GM20000 (cell line): ENCODE data around the gene KLF13.

Experiments used
- DNase-seq: peaks from one replicate; pipeline ENCODE4 v3.0.0; 2012; ENCODE audit warnings: low spot score
- CTCF ChIP-seq: IDR thresholded peaks from 2 replicates; pipeline ENCODE4 v1.5.1; 2012; ENCODE audit warnings: mild to moderate bottlenecking, control low read depth; ENCODE audit errors: extremely low read depth, missing control alignments

The KLF13 gene

GRCh38 chr15:31345606-31346366 is 19.2 kb downstream of the KLF13 start:
- peak; percentile 29 for DNase-seq

GRCh38 chr15:31346367-31347066 is 19.9 kb downstream of the KLF13 start:
- DNase-seq = peak; percentile 55
- TF ChIP-seq CTCF = no peak

More at GRCh38 chr15:31345606-31346366, 19.2 kb downstream of the KLF13 start:
- TF ChIP-seq CTCF = no peak

GRCh38 chr15:31347067-31347975 is 20.7 kb downstream of the KLF13 start:
- TF ChIP-seq CTCF = no peak
- no peak for DNase-seq

GRCh38 chr15:31347981-31348803 is 21.6 kb downstream of the KLF13 start:
- no peak for DNase-seq
- no peak for TF ChIP-seq CTCF

- DNase-seq = no peak
- TF ChIP-seq CTCF = no peak
Measured at GRCh38 chr15:31349233-31350141, 22.9 kb downstream of the KLF13 start.

- no peak for TF ChIP-seq CTCF
- DNase-seq = no peak
Measured at GRCh38 chr15:31350771-31351170, 24.1 kb downstream of the KLF13 start.
